Neural cell (in vitro differentiated cells): ENCODE data around the gene STARD7. TPM values are rescaled to one million over a fixed set of nuclear protein-coding genes. Genes with fewer than 3 reads are reported as not detected.

ENCODE experiments used
- H2AFZ ChIP-seq: fragments of 200-600, 300-800 bp; sonication (generic), shearing (Covaris generic); 2 replicates; pipeline ENCODE4 v1.6.0; 2014; ENCODE audit warnings: low read depth, mild to moderate bottlenecking, antibody characterized with exemption, low read length, moderate library complexity
- H3F3A ChIP-seq: fragments of 200-600 bp; shearing (Covaris generic); 2 replicates; pipeline ENCODE4 v1.6.1; 2016; ENCODE audit warnings: mild to moderate bottlenecking, moderate library complexity, mixed read lengths, antibody characterized with exemption, low read length; ENCODE audit not compliant: insufficient read depth, poor library complexity, severe bottlenecking
- H3K27ac ChIP-seq: fragments of 200-600, 300-800 bp; sonication (generic), shearing (Covaris generic); 2 replicates; pipeline ENCODE4 v1.5.1; 2014; ENCODE audit warnings: mild to moderate bottlenecking, low read length, moderate library complexity
- H3K27me3 ChIP-seq: fragments of 300-800, 200-600 bp; sonication (generic), shearing (Covaris generic); 2 replicates; pipeline ENCODE4 v1.6.0; 2014; ENCODE audit warnings: mild to moderate bottlenecking, low read depth, low read length, moderate library complexity; ENCODE audit not compliant: insufficient read depth
- H3K36me3 ChIP-seq: fragments of 300-800, 200-600 bp; sonication (generic), shearing (Covaris generic); 2 replicates; pipeline ENCODE4 v1.5.1; 2014; ENCODE audit warnings: mild to moderate bottlenecking, antibody characterized with exemption, low read length, moderate library complexity; ENCODE audit not compliant: insufficient read depth
- H3K4me2 ChIP-seq: fragments of 300-800, 200-600 bp; sonication (generic), shearing (Covaris generic); 2 replicates; pipeline ENCODE4 v1.6.0; 2014; ENCODE audit warnings: mild to moderate bottlenecking, low read length
- H3K4me3 ChIP-seq: fragments of 300-800, 200-600 bp; sonication (generic), shearing (Covaris generic); 2 replicates; pipeline ENCODE4 v1.5.1; 2014; ENCODE audit warnings: mild to moderate bottlenecking, low read length, moderate library complexity
- H3K79me2 ChIP-seq: fragments of 200-600 bp; shearing (Covaris generic); replicated peaks from 2 replicates; pipeline ENCODE4 v1.6.0; 2014; ENCODE audit warnings: mild to moderate bottlenecking, low read length, moderate library complexity; ENCODE audit not compliant: insufficient read depth
- H3K9ac ChIP-seq: fragments of 300-800, 200-600 bp; sonication (generic), shearing (Covaris generic); 2 replicates; pipeline ENCODE4 v1.6.1; 2016; ENCODE audit warnings: mild to moderate bottlenecking, low read length, mixed read lengths
- H3K9me2 ChIP-seq: fragments of 200-600 bp; shearing (Covaris generic); 2 replicates; pipeline ENCODE4 v1.6.1; 2016; ENCODE audit warnings: mild to moderate bottlenecking, low read length, mixed read lengths; ENCODE audit not compliant: insufficient read depth
- H3K9me3 ChIP-seq: fragments of 200-600, 300-800 bp; sonication (generic), shearing (Covaris generic); 2 replicates; pipeline ENCODE4 v1.6.1; 2016; ENCODE audit warnings: mild to moderate bottlenecking, mixed run types, low read length, moderate library complexity, mixed read lengths
- H4K20me1 ChIP-seq: fragments of 200-600 bp; shearing (Covaris generic); 2 replicates; pipeline ENCODE4 v1.6.1; 2016; ENCODE audit warnings: mild to moderate bottlenecking, mixed run types; ENCODE audit not compliant: insufficient read depth
- EP300 ChIP-seq: fragments of 450-650 bp; conservative IDR thresholded peaks from 2 replicates; pipeline ENCODE4 v1.6.1; 2014; ENCODE audit warnings: antibody characterized with exemption, mild to moderate bottlenecking, moderate library complexity; ENCODE audit not compliant: poor library complexity, severe bottlenecking
- EZH2 ChIP-seq: fragments of 200-600, 300-800 bp; shearing (Covaris generic), sonication (generic); IDR thresholded peaks from 2 replicates; pipeline ENCODE4 v1.6.1; 2014; ENCODE audit warnings: antibody characterized with exemption, low read length, borderline replicate concordance, mild to moderate bottlenecking; ENCODE audit not compliant: insufficient read depth, poor library complexity, severe bottlenecking
- MXI1 ChIP-seq: fragments of 450-650 bp; conservative IDR thresholded peaks from 2 replicates; pipeline ENCODE4 v1.6.1; 2014; ENCODE audit warnings: antibody characterized with exemption, mild to moderate bottlenecking; ENCODE audit not compliant: poor library complexity, severe bottlenecking
- POLR2AphosphoS5 ChIP-seq: IDR thresholded peaks from 2 replicates; pipeline ENCODE4 v1.6.1; 2012
- RAD21 ChIP-seq: fragments of 450-650 bp; conservative IDR thresholded peaks from 2 replicates; pipeline ENCODE4 v1.6.1; 2014; ENCODE audit warnings: antibody characterized with exemption, mild to moderate bottlenecking, moderate library complexity
- SMC3 ChIP-seq: fragments of 450-650 bp; conservative IDR thresholded peaks from 2 replicates; pipeline ENCODE4 v1.6.1; 2014; ENCODE audit warnings: antibody characterized with exemption, mild to moderate bottlenecking, moderate library complexity; ENCODE audit not compliant: poor library complexity
- TAF1 ChIP-seq: IDR thresholded peaks from 2 replicates; pipeline ENCODE4 v1.6.1; 2012; ENCODE audit warnings: low read depth
- polyA plus RNA-seq: library from polyadenylated mRNA; depleted of rRNA; stranded (reverse); fragments of >200 nt; gene quantifications from 2 replicates; pipeline ENCODE4 v1.2.3, GENCODE V29; 2014
- TF ChIP-seq, protein P1 (sequence below): fragments of 450-650 bp; IDR thresholded peaks from 2 replicates; pipeline ENCODE4 v1.5.1; 2014; ENCODE audit warnings: antibody characterized with exemption, mild to moderate bottlenecking, moderate library complexity; ENCODE audit not compliant: poor library complexity, severe bottlenecking
- TF ChIP-seq, protein P2 (sequence below): IDR thresholded peaks from 2 replicates; pipeline ENCODE4 v1.6.1; 2012; ENCODE audit warnings: borderline replicate concordance

Gene STARD7
- polyA plus RNA-seq, 1 donor from 2014 or later = 155 TPM

GRCh38 chr2:96136129-96136720 is 72.4 kb downstream of the STARD7 start:
- Histone ChIP-seq H3K27ac (no peak overlapping the region), H3K9me3 (no peaks in the 10 kb centered on the region), H3F3A (no peaks in the 10 kb centered on the region), H2AFZ (no peak overlapping the region), H3K79me2 (no peaks in the 10 kb centered on the region), H3K4me2 (no peak overlapping the region), H3K4me3 (no peak overlapping the region), H3K36me3 (no peaks in the 10 kb centered on the region), H3K9ac (no peak overlapping the region), H3K27me3 (no peaks in the 10 kb centered on the region), H3K9me2 (no peaks in the 10 kb centered on the region), H4K20me1 (no peaks in the 10 kb centered on the region)
- TF ChIP-seq POLR2AphosphoS5 = no peak
- no peak for TF ChIP-seq SMC3
- TF ChIP-seq MXI1 = no peak
- TF ChIP-seq EZH2 = no peak
- TF ChIP-seq, protein P1, sequence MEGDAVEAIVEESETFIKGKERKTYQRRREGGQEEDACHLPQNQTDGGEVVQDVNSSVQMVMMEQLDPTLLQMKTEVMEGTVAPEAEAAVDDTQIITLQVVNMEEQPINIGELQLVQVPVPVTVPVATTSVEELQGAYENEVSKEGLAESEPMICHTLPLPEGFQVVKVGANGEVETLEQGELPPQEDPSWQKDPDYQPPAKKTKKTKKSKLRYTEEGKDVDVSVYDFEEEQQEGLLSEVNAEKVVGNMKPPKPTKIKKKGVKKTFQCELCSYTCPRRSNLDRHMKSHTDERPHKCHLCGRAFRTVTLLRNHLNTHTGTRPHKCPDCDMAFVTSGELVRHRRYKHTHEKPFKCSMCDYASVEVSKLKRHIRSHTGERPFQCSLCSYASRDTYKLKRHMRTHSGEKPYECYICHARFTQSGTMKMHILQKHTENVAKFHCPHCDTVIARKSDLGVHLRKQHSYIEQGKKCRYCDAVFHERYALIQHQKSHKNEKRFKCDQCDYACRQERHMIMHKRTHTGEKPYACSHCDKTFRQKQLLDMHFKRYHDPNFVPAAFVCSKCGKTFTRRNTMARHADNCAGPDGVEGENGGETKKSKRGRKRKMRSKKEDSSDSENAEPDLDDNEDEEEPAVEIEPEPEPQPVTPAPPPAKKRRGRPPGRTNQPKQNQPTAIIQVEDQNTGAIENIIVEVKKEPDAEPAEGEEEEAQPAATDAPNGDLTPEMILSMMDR = no peak
- TF ChIP-seq TAF1 = no peak
- TF ChIP-seq RAD21 = no peak
- TF ChIP-seq, protein P2, sequence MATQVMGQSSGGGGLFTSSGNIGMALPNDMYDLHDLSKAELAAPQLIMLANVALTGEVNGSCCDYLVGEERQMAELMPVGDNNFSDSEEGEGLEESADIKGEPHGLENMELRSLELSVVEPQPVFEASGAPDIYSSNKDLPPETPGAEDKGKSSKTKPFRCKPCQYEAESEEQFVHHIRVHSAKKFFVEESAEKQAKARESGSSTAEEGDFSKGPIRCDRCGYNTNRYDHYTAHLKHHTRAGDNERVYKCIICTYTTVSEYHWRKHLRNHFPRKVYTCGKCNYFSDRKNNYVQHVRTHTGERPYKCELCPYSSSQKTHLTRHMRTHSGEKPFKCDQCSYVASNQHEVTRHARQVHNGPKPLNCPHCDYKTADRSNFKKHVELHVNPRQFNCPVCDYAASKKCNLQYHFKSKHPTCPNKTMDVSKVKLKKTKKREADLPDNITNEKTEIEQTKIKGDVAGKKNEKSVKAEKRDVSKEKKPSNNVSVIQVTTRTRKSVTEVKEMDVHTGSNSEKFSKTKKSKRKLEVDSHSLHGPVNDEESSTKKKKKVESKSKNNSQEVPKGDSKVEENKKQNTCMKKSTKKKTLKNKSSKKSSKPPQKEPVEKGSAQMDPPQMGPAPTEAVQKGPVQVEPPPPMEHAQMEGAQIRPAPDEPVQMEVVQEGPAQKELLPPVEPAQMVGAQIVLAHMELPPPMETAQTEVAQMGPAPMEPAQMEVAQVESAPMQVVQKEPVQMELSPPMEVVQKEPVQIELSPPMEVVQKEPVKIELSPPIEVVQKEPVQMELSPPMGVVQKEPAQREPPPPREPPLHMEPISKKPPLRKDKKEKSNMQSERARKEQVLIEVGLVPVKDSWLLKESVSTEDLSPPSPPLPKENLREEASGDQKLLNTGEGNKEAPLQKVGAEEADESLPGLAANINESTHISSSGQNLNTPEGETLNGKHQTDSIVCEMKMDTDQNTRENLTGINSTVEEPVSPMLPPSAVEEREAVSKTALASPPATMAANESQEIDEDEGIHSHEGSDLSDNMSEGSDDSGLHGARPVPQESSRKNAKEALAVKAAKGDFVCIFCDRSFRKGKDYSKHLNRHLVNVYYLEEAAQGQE = no peak
- TF ChIP-seq EP300 = no peak

GRCh38 chr2:96135621-96136020 is 73.0 kb downstream of the STARD7 start:
- no peaks in the 10 kb centered on the region for H3K9me2 ChIP-seq
- H3K27me3 ChIP-seq = no peaks in the 10 kb centered on the region
- no peak overlapping the region for H2AFZ ChIP-seq
- H3K4me2 ChIP-seq = no peak overlapping the region
- no peaks in the 10 kb centered on the region for H4K20me1 ChIP-seq
- H3K79me2 ChIP-seq = no peaks in the 10 kb centered on the region
- no peak overlapping the region for H3K27ac ChIP-seq
- H3K9ac ChIP-seq = no peak overlapping the region
- H3K36me3 ChIP-seq = no peaks in the 10 kb centered on the region
- TF ChIP-seq, protein P2 = no peak
- TF ChIP-seq, protein P1 = no peak
- TF ChIP-seq RAD21 (no peak), EZH2 (no peak), EP300 (no peak), MXI1 (no peak), POLR2AphosphoS5 (no peak), TAF1 (no peak), SMC3 (no peak)
- no peaks in the 10 kb centered on the region for H3F3A ChIP-seq
- no peaks in the 10 kb centered on the region for H3K9me3 ChIP-seq
- H3K4me3 ChIP-seq = no peak overlapping the region
